MG63 (cell line): ENCODE data around the gene RSPRY1. TPM values are rescaled to one million over a fixed set of nuclear protein-coding genes. Genes with fewer than 3 reads are reported as not detected.

ENCODE experiments used
- DNase-seq: peaks from one replicate; pipeline ENCODE4 v3.0.0-alpha.2; 2020
- H3K27me3 ChIP-seq: fragments of 250-450 bp; sonication (Bioruptor Pico); 2 replicates; pipeline ENCODE4 v1.5.1; 2020; ENCODE audit warnings: mild to moderate bottlenecking, moderate library complexity
- H3K36me3 ChIP-seq: fragments of 250-450 bp; sonication (Bioruptor Pico); 2 replicates; pipeline ENCODE4 v1.5.1; 2020; ENCODE audit warnings: mild to moderate bottlenecking, moderate library complexity
- H3K4me3 ChIP-seq: fragments of 250-450 bp; sonication (Bioruptor Pico); 2 replicates; pipeline ENCODE4 v1.5.1; 2020; ENCODE audit warnings: mild to moderate bottlenecking, moderate library complexity
- H3K9me3 ChIP-seq: fragments of 250-450 bp; sonication (Bioruptor Pico); 2 replicates; pipeline ENCODE4 v1.5.1; 2020; ENCODE audit warnings: mild to moderate bottlenecking, moderate library complexity
- total RNA-seq: library from RNA; depleted of rRNA; stranded (reverse); fragments of >200 nt; shearing (Covaris generic); gene quantifications from 2 replicates; pipeline ENCODE4 v1.2.3, GENCODE V29; 2014; ENCODE audit warnings: low replicate concordance

The RSPRY1 gene
- total RNA-seq, 1 experiment from 2014 or later, result 72.1 TPM

DNA sequence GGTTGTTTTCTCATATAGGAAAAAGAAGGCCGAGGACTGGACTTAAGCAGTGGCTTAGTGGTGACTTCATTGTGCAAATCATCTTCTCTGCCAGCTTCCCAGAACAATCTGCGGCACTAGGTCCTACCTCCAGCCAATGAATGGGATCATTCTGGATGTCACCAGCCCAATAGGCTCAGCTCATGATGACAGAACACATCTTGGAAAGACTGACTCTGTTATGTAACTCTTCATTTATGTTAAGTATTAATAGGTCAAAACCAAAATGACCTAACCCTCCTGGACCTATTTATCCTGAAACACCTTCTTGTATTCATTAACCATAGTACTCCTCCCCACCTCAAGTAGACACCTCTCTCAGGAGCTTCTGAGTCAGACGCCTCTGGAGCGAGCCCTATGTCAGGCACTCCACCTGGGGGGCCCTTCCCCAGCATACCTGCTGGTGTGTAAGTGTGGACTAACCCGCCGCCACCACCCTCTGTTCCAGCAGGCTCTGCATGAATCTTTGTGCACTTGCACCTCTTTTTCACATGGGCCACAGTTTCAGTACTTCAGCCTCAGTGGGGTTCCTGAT is 66.1 kb downstream of the RSPRY1 start:
- no peaks in the 10 kb centered on the region for H3K9me3 ChIP-seq
- DNase-seq, result no peak
- H3K4me3 ChIP-seq, result no peak overlapping the region
- H3K27me3 ChIP-seq, result no peaks in the 10 kb centered on the region
- H3K36me3 ChIP-seq, result peaks cover 81% of the 10 kb centered on the region

GRCh38 chr16:57253466-57253865 is 67.3 kb downstream of the RSPRY1 start:
- Histone ChIP-seq H3K36me3 (peaks cover 69% of the 10 kb centered on the region), H3K4me3 (no peak overlapping the region), H3K27me3 (no peaks in the 10 kb centered on the region), H3K9me3 (no peaks in the 10 kb centered on the region)
- DNase-seq, result no peak

DNA sequence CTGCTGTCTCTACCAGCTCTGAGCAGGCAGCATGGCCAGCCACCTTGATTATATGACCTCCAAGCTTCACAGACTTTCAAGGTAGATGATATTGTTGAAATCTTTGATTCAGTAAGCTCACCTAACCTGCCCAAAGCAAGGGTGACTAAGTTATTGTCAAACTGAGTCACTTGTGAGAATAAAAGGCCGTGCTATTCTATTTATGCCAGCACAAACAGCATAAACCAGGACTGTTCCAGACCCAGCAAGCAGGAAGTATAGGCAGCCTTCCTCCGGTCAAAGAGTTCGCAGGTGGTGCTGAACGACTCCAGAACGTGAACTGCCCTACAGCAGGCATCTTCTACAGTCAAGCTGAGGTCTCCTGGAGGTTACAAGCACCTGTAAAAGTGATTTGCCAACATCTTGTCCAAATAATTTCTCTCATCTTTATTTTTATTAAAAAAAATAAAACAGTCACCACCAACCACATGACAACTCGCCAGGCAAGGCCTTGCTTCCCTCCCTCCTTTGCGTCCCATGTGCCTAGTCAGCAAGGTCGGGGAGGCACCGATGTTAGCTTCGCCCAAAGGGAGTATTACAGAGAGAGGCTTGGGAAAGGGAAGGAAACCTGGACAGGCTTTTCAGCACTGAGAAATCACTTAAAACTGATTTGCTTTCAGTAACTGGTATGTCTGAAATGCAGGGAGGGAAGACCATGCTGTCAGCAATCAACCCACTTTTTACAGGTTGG is 69.7 kb downstream of the RSPRY1 start:
- Histone ChIP-seq H3K9me3 (no peaks in the 10 kb centered on the region), H3K27me3 (no peaks in the 10 kb centered on the region), H3K4me3 (no peak overlapping the region), H3K36me3 (peaks cover 46% of the 10 kb centered on the region)
- no peak for DNase-seq

GRCh38 chr16:57256601-57257395 is 70.7 kb downstream of the RSPRY1 start:
- H3K4me3 ChIP-seq, result no peak overlapping the region
- DNase-seq, result no peak
- no peaks in the 10 kb centered on the region for H3K9me3 ChIP-seq
- H3K27me3 ChIP-seq, result no peaks in the 10 kb centered on the region
- peaks cover 38% of the 10 kb centered on the region for H3K36me3 ChIP-seq

DNA sequence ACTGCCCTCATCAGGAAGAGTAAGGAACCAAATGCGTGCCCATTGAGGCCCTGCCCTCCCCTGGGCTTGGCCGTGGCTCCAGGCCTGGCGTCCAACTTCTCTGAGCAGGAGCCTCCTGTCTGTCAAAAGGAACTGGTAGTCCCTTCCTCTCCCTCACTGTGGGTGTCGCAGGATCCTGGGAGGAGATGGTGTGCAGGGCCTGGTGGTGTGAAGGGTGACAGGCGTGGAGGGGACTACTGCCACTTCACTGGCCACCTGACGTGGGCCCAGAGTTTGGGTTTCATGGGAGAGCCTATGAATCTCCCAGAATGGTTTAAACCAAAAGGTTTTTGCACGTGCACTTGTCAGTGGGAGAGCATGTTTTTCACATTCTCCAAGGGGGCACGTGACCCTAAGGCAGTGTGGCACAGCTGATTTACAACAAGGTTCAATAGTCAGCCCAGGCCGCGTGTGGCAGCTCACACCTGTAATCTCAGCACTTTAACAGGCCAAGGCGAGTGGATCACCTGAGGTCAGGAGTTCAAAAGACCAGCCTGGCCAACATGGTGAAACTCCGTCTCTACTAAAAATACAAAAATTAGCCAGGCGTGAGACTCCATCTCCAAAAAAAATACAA is 71.4 kb downstream of the RSPRY1 start:
- Histone ChIP-seq H3K36me3 (peaks cover 30% of the 10 kb centered on the region), H3K4me3 (no peak overlapping the region), H3K27me3 (no peaks in the 10 kb centered on the region), H3K9me3 (no peaks in the 10 kb centered on the region)
- DNase-seq, result no peak

DNA sequence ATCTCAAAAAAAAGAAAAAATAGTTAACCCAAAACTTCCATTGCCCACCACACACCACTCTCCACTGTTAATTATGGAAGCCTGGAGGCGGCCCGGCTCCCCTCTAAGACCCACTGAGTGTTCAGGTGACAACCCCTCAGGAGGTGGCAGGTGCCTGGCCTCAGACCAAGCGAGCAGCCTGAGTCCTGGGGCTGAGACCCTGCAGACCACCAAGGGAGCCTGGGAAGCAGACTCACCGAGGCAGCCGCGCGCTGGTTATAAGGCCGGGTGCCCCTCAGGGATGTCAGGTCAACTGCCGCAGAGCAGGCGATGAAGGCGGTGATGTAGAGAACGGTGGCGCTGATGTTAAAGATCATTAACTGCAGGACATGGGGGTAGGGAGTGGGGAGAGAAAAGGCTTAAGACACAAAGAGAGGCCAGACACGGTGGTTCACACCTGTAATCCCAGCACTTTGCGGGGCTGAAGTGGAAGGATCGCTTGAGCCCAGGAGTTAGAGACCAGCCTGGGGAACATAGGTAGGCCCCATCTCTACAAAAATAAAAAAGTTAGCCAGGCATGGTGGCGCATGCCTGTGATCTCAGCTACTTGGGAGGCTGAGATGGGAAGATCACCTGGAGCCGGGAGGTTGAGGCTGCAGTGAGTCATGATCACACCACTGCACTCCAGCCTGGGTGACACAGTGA is 72.2 kb downstream of the RSPRY1 start:
- Histone ChIP-seq H3K36me3 (peaks cover 22% of the 10 kb centered on the region), H3K4me3 (no peak overlapping the region), H3K27me3 (no peaks in the 10 kb centered on the region), H3K9me3 (no peaks in the 10 kb centered on the region)
- no peak for DNase-seq

- no peaks in the 10 kb centered on the region for H3K27me3 ChIP-seq
- no peak overlapping the region for H3K4me3 ChIP-seq
- peaks cover 16% of the 10 kb centered on the region for H3K36me3 ChIP-seq
- DNase-seq, result no peak
- H3K9me3 ChIP-seq, result no peaks in the 10 kb centered on the region
Observed at GRCh38 chr16:57258910-57259475, 72.9 kb downstream of the RSPRY1 start.

DNA sequence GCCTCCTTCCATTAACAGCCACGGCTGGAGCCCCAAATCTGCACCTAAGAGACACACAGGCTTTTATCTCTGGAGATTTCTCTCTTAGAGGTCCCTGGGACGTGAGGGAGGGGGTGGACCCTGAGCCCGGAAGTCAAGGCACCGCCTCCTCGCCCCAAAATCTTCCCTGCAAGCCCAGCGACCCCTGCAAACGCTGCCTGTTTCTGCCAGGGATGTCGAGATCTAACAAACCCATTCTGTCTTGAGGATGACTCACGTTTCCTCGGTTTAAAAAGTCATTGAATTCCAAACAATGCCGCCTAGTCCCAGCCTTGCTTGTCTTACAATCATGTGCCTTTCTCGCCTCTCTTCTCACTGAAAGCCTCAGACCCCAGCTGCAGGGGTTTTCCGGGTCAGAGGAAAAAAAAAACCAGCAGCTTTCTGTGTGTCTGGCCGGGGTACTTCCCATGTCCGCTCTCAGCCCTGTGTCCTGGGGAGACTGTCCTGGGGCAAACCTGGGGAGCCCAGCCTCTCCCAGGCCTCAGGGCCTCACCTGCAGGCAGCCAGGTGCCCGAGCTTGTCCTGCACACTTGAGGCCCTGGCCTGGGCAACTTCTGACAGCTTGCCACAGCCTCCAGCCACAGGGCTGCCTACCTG is 74.3 kb downstream of the RSPRY1 start:
- no peak overlapping the region for H3K4me3 ChIP-seq

GRCh38 chr16:57261806-57262205 is 75.7 kb downstream of the RSPRY1 start:
- Histone ChIP-seq H3K27me3 (no peaks in the 10 kb centered on the region), H3K9me3 (no peaks in the 10 kb centered on the region), H3K36me3 (no peaks in the 10 kb centered on the region), H3K4me3 (no peak overlapping the region)
- no peak for DNase-seq

More for the DNA sequence above, 74.3 kb downstream of the RSPRY1 start:
- no peaks in the 10 kb centered on the region for H3K9me3 ChIP-seq
- peaks cover 4% of the 10 kb centered on the region; the same call in 1 of the 2 replicates for H3K36me3 ChIP-seq
- H3K27me3 ChIP-seq, result no peaks in the 10 kb centered on the region
- peak; percentile 38 for DNase-seq

- no peak for DNase-seq
- H3K9me3 ChIP-seq, result no peaks in the 10 kb centered on the region
- H3K36me3 ChIP-seq, result no peaks in the 10 kb centered on the region
- no peaks in the 10 kb centered on the region for H3K27me3 ChIP-seq
- no peak overlapping the region for H3K4me3 ChIP-seq
Observed at GRCh38 chr16:57262841-57263540, 76.9 kb downstream of the RSPRY1 start.

DNA sequence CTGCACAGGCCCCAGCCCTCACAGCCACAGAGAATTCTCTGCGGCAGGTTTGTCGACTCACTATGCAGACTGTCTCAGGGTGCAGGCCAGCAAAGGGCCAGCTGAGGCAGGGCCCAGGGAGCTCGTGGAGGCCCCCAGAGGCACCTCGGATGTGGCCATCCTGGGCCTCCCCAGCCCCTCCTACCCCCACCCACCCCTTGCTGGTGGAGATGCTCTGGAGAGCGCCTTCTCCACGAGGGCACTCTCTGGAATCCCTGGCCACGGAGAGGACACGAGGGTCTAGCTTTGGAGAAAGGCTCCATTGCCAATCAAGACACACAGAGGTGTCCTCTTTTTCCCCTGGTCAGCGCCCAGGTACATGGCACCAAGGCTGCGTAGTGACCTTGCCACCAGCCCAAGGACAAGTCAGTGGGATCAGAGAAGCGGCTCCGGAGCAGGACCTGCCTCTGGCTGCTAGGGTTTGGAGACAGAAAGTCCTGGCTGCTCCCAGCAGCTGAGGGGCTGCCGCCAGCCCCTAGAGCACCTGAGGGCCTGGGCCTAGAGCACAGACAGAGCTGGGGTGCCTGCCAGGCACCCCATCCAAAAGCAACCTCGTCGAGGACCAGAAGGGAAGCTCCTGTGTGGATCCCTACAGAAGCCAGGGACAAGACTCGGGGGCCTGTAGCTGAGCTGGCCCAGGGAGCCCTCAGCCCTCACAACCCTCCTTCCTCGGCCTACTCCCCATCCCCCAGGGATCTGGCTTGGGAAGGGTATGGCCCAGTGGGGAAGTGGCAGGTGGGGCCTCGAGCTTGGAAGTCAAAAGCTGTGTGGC is 77.6 kb downstream of the RSPRY1 start:
- Histone ChIP-seq H3K9me3 (no peaks in the 10 kb centered on the region), H3K27me3 (no peaks in the 10 kb centered on the region), H3K36me3 (no peaks in the 10 kb centered on the region), H3K4me3 (no peak overlapping the region)
- DNase-seq, result no peak

GRCh38 chr16:57264381-57264780 is 78.3 kb downstream of the RSPRY1 start:
- Histone ChIP-seq H3K27me3 (no peaks in the 10 kb centered on the region), H3K4me3 (no peak overlapping the region), H3K36me3 (no peaks in the 10 kb centered on the region), H3K9me3 (no peaks in the 10 kb centered on the region)
- no peak for DNase-seq

- Histone ChIP-seq H3K27me3 (no peaks in the 10 kb centered on the region), H3K36me3 (no peaks in the 10 kb centered on the region), H3K9me3 (no peaks in the 10 kb centered on the region), H3K4me3 (no peak overlapping the region)
- no peak for DNase-seq
Observed at GRCh38 chr16:57264950-57265371, 78.8 kb downstream of the RSPRY1 start.

DNA sequence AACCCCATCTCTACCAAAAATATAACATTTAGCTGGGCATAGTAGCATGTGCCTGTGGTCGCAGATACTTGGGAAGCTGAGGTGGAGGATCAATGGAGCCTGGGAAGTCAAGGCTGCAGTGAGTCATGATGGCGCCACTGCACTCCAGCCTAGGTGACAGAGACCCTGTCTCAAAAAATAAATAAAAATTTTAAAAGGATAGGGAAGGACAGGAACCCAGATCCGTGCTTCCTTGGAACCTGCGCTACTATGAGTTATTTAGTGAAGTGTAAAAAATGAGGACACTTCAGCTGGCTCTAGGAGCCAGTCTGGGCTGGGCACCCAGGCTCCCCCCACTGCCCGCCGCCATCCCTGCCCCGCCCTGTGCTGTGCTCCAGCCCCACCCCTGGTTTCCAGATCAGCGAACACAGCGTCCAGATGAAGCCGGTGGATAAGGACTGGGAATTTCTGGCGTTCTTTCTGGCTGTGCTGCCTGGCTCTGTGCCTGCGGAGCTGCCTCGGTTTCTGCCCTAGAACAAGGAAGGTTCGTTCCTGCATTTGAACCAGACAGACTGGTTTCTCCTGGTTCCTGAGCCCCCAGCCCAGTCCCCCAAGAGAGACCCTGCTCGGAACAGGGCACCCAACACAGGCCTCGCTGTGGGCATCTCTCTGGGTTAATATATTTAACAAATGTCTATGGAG is 79.9 kb downstream of the RSPRY1 start:
- Histone ChIP-seq H3K36me3 (no peaks in the 10 kb centered on the region), H3K4me3 (no peak overlapping the region), H3K27me3 (no peaks in the 10 kb centered on the region), H3K9me3 (no peaks in the 10 kb centered on the region)
- no peak for DNase-seq
